Esophagus muscularis mucosa (tissue), 4 donors: Measurements from ENCODE around the gene ASXL1. TPM values are rescaled to one million over a fixed set of nuclear protein-coding genes. Genes with fewer than 3 reads are reported as not detected.

ENCODE experiments used
- DNase-seq: peaks from one replicate; pipeline ENCODE4 v3.0.0-alpha.2; 2017; ENCODE audit errors: extremely low spot score
- H3K27ac ChIP-seq, 4 donors: fragments of 200-600 bp; sonication (generic); replicated peaks in 1 of 4; 1 replicate in 3 of 4; 2 replicates in 1 of 4; pipeline ENCODE4 v1.5.1; 2016 to 2019; ENCODE audit warnings: mild to moderate bottlenecking in 1 of 4
- H3K27me3 ChIP-seq, 4 donors: fragments of 200-600 bp; sonication (generic); one replicate each; pipeline versions ENCODE4 v1.5.1 to v1.6.0; 2016 to 2019
- H3K36me3 ChIP-seq, 4 donors: fragments of 200-600 bp; sonication (generic); one replicate each; pipeline ENCODE4 v1.5.1; 2016 to 2019
- H3K4me1 ChIP-seq, 4 donors: fragments of 200-600 bp; sonication (generic); one replicate each; pipeline ENCODE4 v1.5.1; 2016 to 2019
- H3K4me3 ChIP-seq, 4 donors: fragments of 200-600 bp; sonication (generic); 1 replicate in 2 of 4; 2 replicates in 2 of 4; pipeline ENCODE4 v1.5.1; 2016 to 2019; ENCODE audit warnings: mild to moderate bottlenecking in 4 of 4, moderate library complexity in 1 of 4
- H3K9me3 ChIP-seq, 4 donors: fragments of 200-600 bp; sonication (generic); 1 replicate in 3 of 4; 2 replicates in 1 of 4; pipeline ENCODE4 v1.5.1; 2016 to 2019
- CTCF ChIP-seq, 3 experiments: fragments of 200-600 bp in 2 of 3; fragments of 450-650 bp in 1 of 3; sonication (generic) in 2 of 3; IDR thresholded peaks; one replicate each; pipeline ENCODE4 v1.5.1; 2017 to 2019; ENCODE audit warnings: antibody characterized with exemption in 3 of 3, mild to moderate bottlenecking in 2 of 3, moderate library complexity in 1 of 3
- EP300 ChIP-seq: sonication (generic); formaldehyde crosslinking; IDR thresholded peaks from one replicate; pipeline ENCODE4 v1.6.1; 2017; ENCODE audit warnings: antibody characterized with exemption
- POLR2A ChIP-seq: fragments of 450-650 bp; IDR thresholded peaks from one replicate; pipeline ENCODE4 v1.6.1; 2017; ENCODE audit warnings: antibody characterized with exemption, moderate library complexity, mild to moderate bottlenecking, low read depth
- POLR2AphosphoS5 ChIP-seq, 2 donors: sonication (generic); formaldehyde crosslinking; IDR thresholded peaks; one replicate each; pipeline ENCODE4 v1.6.1; 2017; ENCODE audit warnings: antibody characterized with exemption in 2 of 2
- WGBS: methylation state at CpG from one replicate; pipeline ENCODE4 v1.1.5; 2018; 5-methylcytosine and 5-hydroxymethylcytosine counted together
- intact Hi-C: fragments of 100-400 bp; cut with DNase I; formaldehyde crosslinking; loops from one replicate; pipeline ENCODE4 v1.15.1; 2023
- total RNA-seq, 4 donors: library from RNA; depleted of rRNA; stranded (reverse); fragments of >200 nt; gene quantifications; one replicate each; pipeline versions ENCODE4 v1.1.0 to v1.2.1, GENCODE V29; 2016

Gene ASXL1
- total RNA-seq, 4 donors from 2014 or later = 56.5 to 66.7 (median 61.8) TPM

GRCh38 chr20:32449890-32450401 is 91.8 kb downstream of the ASXL1 start:
- Histone ChIP-seq H3K9me3 (no peaks in the 10 kb centered on the region), H3K36me3 (peaks cover 15 to 93% (median 76%) of the 10 kb centered on the region in 4 donors), H3K27ac (peak overlapping the region in 2 of 4 donors; percentile 19 to 61), H3K27me3 (no peaks in the 10 kb centered on the region), H3K4me3 (no peak overlapping the region), H3K4me1 (peaks cover 17 to 70% (median 51%) of the 10 kb centered on the region in 4 donors)
- intact Hi-C loops = loop anchor here (10.0 kb wide), 1 partner anchor 95 kb away; the partner anchor contains the start of gene ASXL1
- 56% methylated on average over 7 of the region's 8 CpGs for WGBS
- DNase-seq = no peak
- TF ChIP-seq POLR2AphosphoS5 (IDR thresholded peaks at IDR 0.05) = no peak
- TF ChIP-seq EP300 = no peak
- TF ChIP-seq CTCF (IDR thresholded peaks at IDR 0.05) = no peak
- no peak for TF ChIP-seq POLR2A

GRCh38 chr20:32450484-32451061 is 92.4 kb downstream of the ASXL1 start:
- Histone ChIP-seq H3K9me3 (no peaks in the 10 kb centered on the region), H3K27ac (peak overlapping the region in 1 of 4 donors; percentile 61), H3K4me1 (peaks cover 17 to 70% (median 52%) of the 10 kb centered on the region in 4 donors), H3K36me3 (peaks cover 15 to 93% (median 77%) of the 10 kb centered on the region in 4 donors), H3K27me3 (no peaks in the 10 kb centered on the region), H3K4me3 (no peak overlapping the region)
- TF ChIP-seq EP300 = no peak
- TF ChIP-seq POLR2A = no peak
- TF ChIP-seq POLR2AphosphoS5 (IDR thresholded peaks at IDR 0.05) = no peak
- no peak for TF ChIP-seq CTCF (IDR thresholded peaks at IDR 0.05)
- intact Hi-C loops = loop anchor here (10.0 kb wide), 1 partner anchor 96 kb away; the partner anchor contains the start of gene ASXL1
- WGBS = 90% methylated on average over 6 of the region's 9 CpGs
- DNase-seq = no peak

- Histone ChIP-seq H3K4me3 (no peak overlapping the region), H3K36me3 (peaks cover 15 to 92% (median 77%) of the 10 kb centered on the region in 4 donors), H3K9me3 (no peaks in the 10 kb centered on the region), H3K27me3 (no peaks in the 10 kb centered on the region), H3K27ac (no peak overlapping the region), H3K4me1 (peaks cover 17 to 64% (median 48%) of the 10 kb centered on the region in 4 donors)
- intact Hi-C loops = loop anchor here (10.0 kb wide), 1 partner anchor 97 kb away; the partner anchor contains the start of gene ASXL1
- WGBS = 80% methylated on average over 3 of the region's 8 CpGs
- DNase-seq = no peak
- no peak for TF ChIP-seq CTCF (IDR thresholded peaks at IDR 0.05)
- no peak for TF ChIP-seq EP300
- no peak for TF ChIP-seq POLR2AphosphoS5 (IDR thresholded peaks at IDR 0.05)
- TF ChIP-seq POLR2A = no peak
Observed at GRCh38 chr20:32451340-32451681, 93.2 kb downstream of the ASXL1 start.

GRCh38 chr20:32451682-32452461 is 93.7 kb downstream of the ASXL1 start:
- Histone ChIP-seq H3K27me3 (no peaks in the 10 kb centered on the region), H3K9me3 (no peaks in the 10 kb centered on the region), H3K4me3 (no peak overlapping the region), H3K4me1 (peaks cover 21 to 64% (median 51%) of the 10 kb centered on the region in 4 donors), H3K27ac (no peak overlapping the region), H3K36me3 (peaks cover 15 to 86% (median 71%) of the 10 kb centered on the region in 4 donors)
- WGBS = 79% methylated on average over 20 of the region's 27 CpGs
- TF ChIP-seq POLR2AphosphoS5 (IDR thresholded peaks at IDR 0.05) (no peak), CTCF (IDR thresholded peaks at IDR 0.05) (no peak)
- intact Hi-C loops = loop anchor here (10.0 kb wide), 1 partner anchor 97 kb away; the partner anchor contains the start of gene ASXL1
- DNase-seq = no peak
